Cerebellar cortex (tissue), 1 donor: ENCODE measurements around the gene LINC00305.

Source experiments
- DNase-seq: peaks from one replicate; pipeline ENCODE4 v3.0.0-alpha.2; 2015; ENCODE audit warnings: low spot score

LINC00305 gene

GRCh38 chr18:64115881-64116280 lies 33.0 kb downstream of the LINC00305 start:
- no peak for DNase-seq

GRCh38 chr18:64111950-64112349 lies 36.9 kb downstream of the LINC00305 start:
- DNase-seq = no peak

GRCh38 chr18:64110692-64111480 lies 38.0 kb downstream of the LINC00305 start:
- DNase-seq = no peak

- DNase-seq = no peak
Measured at GRCh38 chr18:64103986-64104385, 44.9 kb downstream of the LINC00305 start.

- DNase-seq = no peak
Measured at GRCh38 chr18:64100116-64100922, 48.6 kb downstream of the LINC00305 start.

GRCh38 chr18:64099244-64099643 lies 49.6 kb downstream of the LINC00305 start:
- DNase-seq = no peak

GRCh38 chr18:64097497-64097896 lies 51.4 kb downstream of the LINC00305 start:
- DNase-seq = peak; percentile 6

GRCh38 chr18:64095056-64095455 lies 53.8 kb downstream of the LINC00305 start:
- no peak for DNase-seq

GRCh38 chr18:64094210-64094609 lies 54.7 kb downstream of the LINC00305 start:
- no peak for DNase-seq

GRCh38 chr18:64091526-64091925 lies 57.4 kb downstream of the LINC00305 start:
- no peak for DNase-seq

- no peak for DNase-seq
Measured at GRCh38 chr18:64090876-64091275, 58.0 kb downstream of the LINC00305 start.

- DNase-seq = no peak
Measured at GRCh38 chr18:64083916-64084315, 65.0 kb downstream of the LINC00305 start.

- no peak for DNase-seq
Measured at GRCh38 chr18:64082513-64082912, 66.4 kb downstream of the LINC00305 start.

- DNase-seq = peak; percentile 5
Measured at GRCh38 chr18:64082054-64082453, 66.8 kb downstream of the LINC00305 start.

GRCh38 chr18:64073971-64074370 lies 74.9 kb downstream of the LINC00305 start:
- DNase-seq = no peak

- no peak for DNase-seq
Measured at GRCh38 chr18:64055019-64055418, 93.9 kb downstream of the LINC00305 start.

GRCh38 chr18:64053246-64053645 lies 95.6 kb downstream of the LINC00305 start:
- DNase-seq = no peak

GRCh38 chr18:64052772-64053171 lies 96.1 kb downstream of the LINC00305 start:
- no peak for DNase-seq

GRCh38 chr18:64044616-64045015 lies 104.3 kb downstream of the LINC00305 start:
- no peak for DNase-seq

GRCh38 chr18:64042728-64043358 lies 106.0 kb downstream of the LINC00305 start:
- DNase-seq = no peak

GRCh38 chr18:64037812-64038414 lies 111.0 kb downstream of the LINC00305 start:
- DNase-seq = peak; percentile 53

- DNase-seq = no peak
Measured at GRCh38 chr18:64032312-64032711, 116.6 kb downstream of the LINC00305 start.
